ENCODE data around the gene GNLY. TPM values are rescaled to one million over a fixed set of nuclear protein-coding genes. Genes with fewer than 3 reads are reported as not detected.
"Not testable (repeated sequence)": the region's sequence is repeated elsewhere in the genome, so short reads cannot be mapped to it uniquely, and the experiment has no call there.

Gene GNLY
- total RNA-seq, 1 experiment from 2014 or later: not detected

DNA sequence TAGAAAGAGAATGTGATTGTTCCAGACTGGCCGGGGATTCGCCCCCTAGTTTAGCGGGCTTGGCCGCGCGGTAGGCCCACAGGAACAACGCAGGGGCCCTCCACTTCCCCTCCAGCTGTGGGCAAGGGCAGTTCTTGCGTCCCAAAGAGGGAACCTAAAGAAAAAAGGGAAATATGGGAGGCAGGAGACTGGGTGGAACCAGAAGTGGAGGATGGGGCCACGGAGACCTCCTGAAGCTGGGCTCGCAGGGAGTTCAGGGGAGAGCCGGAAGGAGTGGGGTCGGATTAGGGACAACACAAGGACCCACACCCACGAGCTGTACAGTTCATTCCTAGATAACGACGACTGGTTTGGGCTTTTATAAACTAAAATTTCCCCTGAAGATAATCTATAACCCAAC lies 18.2 kb downstream of the GNLY start:
- no peaks in the 10 kb centered on the region for H3K9me2 ChIP-seq (replicated peaks; ENCODE audit: insufficient read depth, low read length)
- no peaks in the 10 kb centered on the region for H4K20me1 ChIP-seq (ENCODE audit: insufficient read depth, low read depth, low read length)
- H3K4me2 ChIP-seq (ENCODE audit: low read depth, low read length, poor library complexity, severe bottlenecking): no peak overlapping the region
- H3K79me2 ChIP-seq (ENCODE audit: low read length): no peaks in the 10 kb centered on the region
- no peak overlapping the region for H3K9ac ChIP-seq (ENCODE audit: low read length)
- no peak overlapping the region for H3K27ac ChIP-seq (ENCODE audit: low read length)
- H3K27me3 ChIP-seq (ENCODE audit: low read length): no peaks in the 10 kb centered on the region
- no peaks in the 10 kb centered on the region for H3K9me3 ChIP-seq (ENCODE audit: low read length)
- no peaks in the 10 kb centered on the region for H3K4me1 ChIP-seq (ENCODE audit: low read length)
- no peak overlapping the region for H3K4me3 ChIP-seq (ENCODE audit: low read length)
- no peak for DNase-seq
- H3K36me3 ChIP-seq (ENCODE audit: insufficient read depth, low read length): no peaks in the 10 kb centered on the region
- H2AFZ ChIP-seq (ENCODE audit: low read length): no peak overlapping the region

DNA sequence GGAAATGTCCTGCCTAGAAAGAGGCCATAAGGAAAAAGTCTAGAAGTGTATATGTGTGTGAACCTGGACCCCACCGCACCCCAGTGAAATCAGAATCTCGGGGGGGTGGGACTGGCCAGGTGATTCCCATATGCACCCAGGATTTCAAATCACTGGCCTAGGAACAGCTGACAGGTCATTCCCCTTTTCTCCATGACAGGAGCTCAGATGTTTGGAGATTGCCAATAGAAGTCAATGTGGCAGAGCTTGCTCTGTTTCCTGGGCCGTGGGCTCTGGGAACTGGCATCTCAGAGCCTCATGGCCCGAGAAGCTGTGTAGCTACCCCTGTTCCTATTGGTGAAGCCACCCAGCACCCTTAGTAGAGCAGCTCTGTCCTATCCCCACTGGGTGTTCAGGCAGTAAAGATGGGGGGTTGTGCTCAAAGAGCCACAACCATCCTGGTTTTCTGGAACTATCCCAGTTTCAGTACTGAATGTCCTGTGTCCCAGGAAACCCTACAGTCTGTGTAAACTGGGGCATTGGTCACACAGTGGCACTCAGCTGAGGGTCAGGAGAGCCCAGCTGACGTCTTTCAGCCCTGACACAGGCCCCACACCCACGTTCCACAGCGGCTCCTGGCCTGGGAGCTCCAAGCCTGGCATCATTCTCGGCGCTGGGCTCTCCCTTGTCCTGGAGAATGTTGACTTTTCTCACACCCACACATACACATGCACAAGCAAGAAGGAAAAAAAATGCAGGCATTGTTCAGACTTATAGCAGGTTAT lies 18.9 kb downstream of the GNLY start:
- Histone ChIP-seq H2AFZ (ENCODE audit: low read length) (no peak overlapping the region), H3K27ac (ENCODE audit: low read length) (no peak overlapping the region), H3K9me3 (ENCODE audit: low read length) (no peaks in the 10 kb centered on the region)

DNA sequence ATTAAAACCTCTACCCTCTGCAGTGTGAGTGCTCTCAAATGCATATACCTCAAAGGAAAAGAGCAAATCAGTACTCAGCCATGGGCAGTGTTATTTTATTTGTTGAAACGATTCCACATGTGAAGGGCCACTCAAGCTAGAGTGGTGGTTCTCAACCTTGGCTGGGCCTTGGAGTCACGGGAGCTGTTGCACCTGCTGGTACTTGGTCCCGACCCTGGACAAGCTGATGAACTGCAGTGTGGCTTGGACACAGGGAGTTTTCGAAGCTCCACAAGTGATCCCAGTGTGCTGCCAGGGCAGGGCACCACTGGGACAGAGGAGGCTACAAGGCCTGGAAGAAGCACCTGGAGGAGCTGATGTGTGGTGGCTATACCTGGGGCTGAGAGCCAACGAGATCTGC lies 19.7 kb downstream of the GNLY start:
- no peak overlapping the region for H2AFZ ChIP-seq (ENCODE audit: low read length)
- H3K9me2 ChIP-seq (replicated peaks; ENCODE audit: insufficient read depth, low read length): no peaks in the 10 kb centered on the region
- H3K9ac ChIP-seq (ENCODE audit: low read length): no peak overlapping the region
- no peak overlapping the region for H3K4me2 ChIP-seq (ENCODE audit: low read depth, low read length, poor library complexity, severe bottlenecking)
- no peak overlapping the region for H3K27ac ChIP-seq (ENCODE audit: low read length)
- H3K4me3 ChIP-seq (ENCODE audit: low read length): no peak overlapping the region
- no peaks in the 10 kb centered on the region for H3K27me3 ChIP-seq (ENCODE audit: low read length)
- H3K36me3 ChIP-seq (ENCODE audit: insufficient read depth, low read length): no peaks in the 10 kb centered on the region
- H3K4me1 ChIP-seq (ENCODE audit: low read length): peaks cover 3% of the 10 kb centered on the region; the same call in 1 of the 2 replicates
- no peak for DNase-seq
- H3K79me2 ChIP-seq (ENCODE audit: low read length): no peaks in the 10 kb centered on the region
- H3K9me3 ChIP-seq (ENCODE audit: low read length): no peaks in the 10 kb centered on the region
- H4K20me1 ChIP-seq (ENCODE audit: insufficient read depth, low read depth, low read length): no peaks in the 10 kb centered on the region

More for the DNA sequence above, 18.9 kb downstream of the GNLY start:
- no peaks in the 10 kb centered on the region for H3K9me2 ChIP-seq (replicated peaks; ENCODE audit: insufficient read depth, low read length)
- peaks cover 3% of the 10 kb centered on the region; the same call in 1 of the 2 replicates for H3K4me1 ChIP-seq (ENCODE audit: low read length)
- no peaks in the 10 kb centered on the region for H3K27me3 ChIP-seq (ENCODE audit: low read length)
- H3K4me3 ChIP-seq (ENCODE audit: low read length): no peak overlapping the region
- DNase-seq: no peak
- no peaks in the 10 kb centered on the region for H4K20me1 ChIP-seq (ENCODE audit: insufficient read depth, low read depth, low read length)
- H3K4me2 ChIP-seq (ENCODE audit: low read depth, low read length, poor library complexity, severe bottlenecking): no peak overlapping the region
- no peak overlapping the region for H3K9ac ChIP-seq (ENCODE audit: low read length)
- no peaks in the 10 kb centered on the region for H3K36me3 ChIP-seq (ENCODE audit: insufficient read depth, low read length)
- no peaks in the 10 kb centered on the region for H3K79me2 ChIP-seq (ENCODE audit: low read length)

DNA sequence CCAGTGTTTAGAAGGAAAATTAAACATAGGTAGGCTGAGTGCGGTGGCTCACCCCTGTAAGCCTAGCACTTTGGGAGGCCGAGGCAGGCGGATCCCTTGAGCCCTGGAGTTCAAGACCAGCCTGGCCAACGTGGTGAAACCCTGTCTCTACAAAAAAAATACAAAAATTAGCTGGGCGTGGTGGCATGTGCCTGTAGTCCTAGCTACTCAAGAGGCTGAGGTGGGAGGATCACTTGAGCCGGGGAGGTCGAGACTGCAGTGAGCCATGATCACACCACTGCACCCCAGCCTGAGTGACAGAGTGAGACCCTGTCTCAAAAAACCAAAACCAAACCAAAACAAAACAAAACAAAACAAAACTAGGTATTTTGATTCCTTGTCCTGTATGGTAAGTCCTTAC lies 20.3 kb downstream of the GNLY start:
- H3K4me2 ChIP-seq (ENCODE audit: low read depth, low read length, poor library complexity, severe bottlenecking); H3K4me1 ChIP-seq (ENCODE audit: low read length); H4K20me1 ChIP-seq (ENCODE audit: insufficient read depth, low read depth, low read length); H3K9me3 ChIP-seq (ENCODE audit: low read length); H3K9ac ChIP-seq (ENCODE audit: low read length); H3K27me3 ChIP-seq (ENCODE audit: low read length); H3K9me2 ChIP-seq (replicated peaks; ENCODE audit: insufficient read depth, low read length); DNase-seq; H3K79me2 ChIP-seq (ENCODE audit: low read length); H3K4me3 ChIP-seq (ENCODE audit: low read length); H3K36me3 ChIP-seq (ENCODE audit: insufficient read depth, low read length); H3K27ac ChIP-seq (ENCODE audit: low read length); H2AFZ ChIP-seq (ENCODE audit: low read length): not testable (repeated sequence)

DNA sequence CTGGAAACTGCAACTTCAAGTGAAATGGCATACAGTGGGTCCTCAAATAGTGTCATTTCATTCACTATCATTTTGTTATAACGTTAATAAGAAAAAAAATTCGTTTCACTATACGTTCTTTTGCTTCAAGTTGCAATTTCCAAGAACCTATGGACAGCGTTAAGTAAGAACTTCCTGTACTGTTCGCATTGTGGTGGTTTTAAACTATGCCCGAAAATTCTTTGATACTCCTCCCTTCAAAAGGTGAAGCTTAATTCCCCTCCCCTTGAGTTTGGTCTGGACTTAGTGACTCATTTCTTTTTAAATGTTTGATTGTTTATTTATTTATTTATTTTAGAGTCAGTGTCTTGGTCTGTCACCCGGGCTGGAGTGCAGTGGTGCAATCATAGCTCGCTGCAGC lies 20.7 kb downstream of the GNLY start:
- Histone ChIP-seq H3K4me3 (ENCODE audit: low read length) (no peak overlapping the region), H3K36me3 (ENCODE audit: insufficient read depth, low read length) (no peaks in the 10 kb centered on the region), H3K4me1 (ENCODE audit: low read length) (peaks cover 3% of the 10 kb centered on the region; the same call in 1 of the 2 replicates), H3K79me2 (ENCODE audit: low read length) (no peaks in the 10 kb centered on the region), H3K9ac (ENCODE audit: low read length) (no peak overlapping the region), H4K20me1 (ENCODE audit: insufficient read depth, low read depth, low read length) (no peaks in the 10 kb centered on the region), H2AFZ (ENCODE audit: low read length) (no peak overlapping the region), H3K9me3 (ENCODE audit: low read length) (no peaks in the 10 kb centered on the region), H3K4me2 (ENCODE audit: low read depth, low read length, poor library complexity, severe bottlenecking) (no peak overlapping the region), H3K9me2 (replicated peaks; ENCODE audit: insufficient read depth, low read length) (no peaks in the 10 kb centered on the region), H3K27me3 (ENCODE audit: low read length) (no peaks in the 10 kb centered on the region), H3K27ac (ENCODE audit: low read length) (no peak overlapping the region)
- no peak for DNase-seq

DNA sequence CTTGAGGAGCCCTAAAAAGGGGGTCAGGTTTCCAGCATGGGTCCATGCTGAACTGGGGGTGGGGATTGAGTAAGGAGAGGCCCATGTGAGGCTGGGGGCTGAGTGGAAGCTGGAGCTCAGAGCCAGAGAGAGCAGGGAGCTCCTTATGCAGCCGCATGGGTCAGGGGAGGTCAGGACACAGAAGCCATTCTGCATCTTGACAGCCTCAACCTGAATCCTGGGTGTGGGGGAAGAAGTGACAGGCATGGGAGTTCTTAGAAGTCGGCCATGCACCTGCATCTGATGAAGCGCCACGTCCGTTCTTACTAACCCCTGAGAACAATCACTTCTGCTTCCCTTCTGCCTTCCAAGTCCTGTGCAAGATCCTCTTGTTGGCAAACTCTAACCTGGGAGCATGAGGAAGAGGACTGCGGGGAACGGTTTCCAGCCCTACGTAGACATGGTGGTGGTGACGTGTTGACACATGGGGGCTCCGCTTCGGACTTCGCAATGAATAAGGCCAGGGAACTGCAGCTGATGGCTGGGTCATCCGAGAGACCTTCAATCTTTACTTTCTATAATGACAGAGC lies 22.3 kb downstream of the GNLY start:
- no peak for DNase-seq
- Histone ChIP-seq H3K9me2 (replicated peaks; ENCODE audit: insufficient read depth, low read length) (no peaks in the 10 kb centered on the region), H3K4me1 (ENCODE audit: low read length) (peaks cover 3% of the 10 kb centered on the region; the same call in 1 of the 2 replicates), H4K20me1 (ENCODE audit: insufficient read depth, low read depth, low read length) (no peaks in the 10 kb centered on the region), H3K79me2 (ENCODE audit: low read length) (no peaks in the 10 kb centered on the region), H2AFZ (ENCODE audit: low read length) (no peak overlapping the region), H3K36me3 (ENCODE audit: insufficient read depth, low read length) (no peaks in the 10 kb centered on the region), H3K4me2 (ENCODE audit: low read depth, low read length, poor library complexity, severe bottlenecking) (no peak overlapping the region), H3K9me3 (ENCODE audit: low read length) (no peaks in the 10 kb centered on the region), H3K9ac (ENCODE audit: low read length) (no peak overlapping the region), H3K4me3 (ENCODE audit: low read length) (no peak overlapping the region), H3K27me3 (ENCODE audit: low read length) (no peaks in the 10 kb centered on the region), H3K27ac (ENCODE audit: low read length) (no peak overlapping the region)

DNA sequence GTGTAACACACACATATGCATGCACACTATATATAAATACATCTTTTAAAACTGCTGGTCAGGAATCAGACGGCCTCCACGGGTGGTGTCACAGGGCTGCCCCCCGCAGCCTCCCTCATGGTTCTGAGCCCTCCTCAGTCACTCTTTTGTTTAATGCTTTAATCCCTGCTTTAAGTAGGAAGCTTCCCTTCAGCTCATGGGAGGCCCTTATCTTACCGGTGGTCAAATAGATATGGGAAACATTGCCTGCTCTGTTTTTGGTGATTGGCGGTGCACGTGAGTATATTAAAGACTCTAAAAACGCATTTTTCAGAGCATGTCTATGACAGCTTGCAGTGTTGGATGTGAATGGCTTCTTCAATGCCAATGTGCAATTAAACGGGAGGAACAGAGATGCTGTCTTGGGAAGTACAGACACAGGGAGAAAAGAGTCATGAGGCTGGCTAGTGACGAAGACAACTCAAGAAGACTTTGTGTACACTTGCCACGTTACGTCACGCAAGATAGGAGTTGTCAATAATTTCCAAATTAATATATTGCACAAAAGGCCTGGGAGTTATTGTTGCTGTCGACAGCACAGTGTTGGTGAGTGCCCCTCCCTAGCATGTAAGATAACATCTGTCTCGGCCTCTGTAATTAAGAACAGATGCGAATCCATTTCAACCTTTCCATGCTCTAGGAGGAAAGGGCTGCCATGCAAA lies 23.3 kb downstream of the GNLY start:
- H3K79me2 ChIP-seq (ENCODE audit: low read length): no peaks in the 10 kb centered on the region
- no peak overlapping the region for H2AFZ ChIP-seq (ENCODE audit: low read length)
- H3K27ac ChIP-seq (ENCODE audit: low read length): no peak overlapping the region
- H3K4me3 ChIP-seq (ENCODE audit: low read length): no peak overlapping the region
- peaks cover 3% of the 10 kb centered on the region; the same call in 1 of the 2 replicates for H3K4me1 ChIP-seq (ENCODE audit: low read length)
- no peak for DNase-seq
- no peaks in the 10 kb centered on the region for H3K27me3 ChIP-seq (ENCODE audit: low read length)
- no peaks in the 10 kb centered on the region for H4K20me1 ChIP-seq (ENCODE audit: insufficient read depth, low read depth, low read length)
- H3K4me2 ChIP-seq (ENCODE audit: low read depth, low read length, poor library complexity, severe bottlenecking): no peak overlapping the region
- H3K9me3 ChIP-seq (ENCODE audit: low read length): no peaks in the 10 kb centered on the region
- H3K9me2 ChIP-seq (replicated peaks; ENCODE audit: insufficient read depth, low read length): no peaks in the 10 kb centered on the region
- H3K9ac ChIP-seq (ENCODE audit: low read length): no peak overlapping the region
- no peaks in the 10 kb centered on the region for H3K36me3 ChIP-seq (ENCODE audit: insufficient read depth, low read length)

DNA sequence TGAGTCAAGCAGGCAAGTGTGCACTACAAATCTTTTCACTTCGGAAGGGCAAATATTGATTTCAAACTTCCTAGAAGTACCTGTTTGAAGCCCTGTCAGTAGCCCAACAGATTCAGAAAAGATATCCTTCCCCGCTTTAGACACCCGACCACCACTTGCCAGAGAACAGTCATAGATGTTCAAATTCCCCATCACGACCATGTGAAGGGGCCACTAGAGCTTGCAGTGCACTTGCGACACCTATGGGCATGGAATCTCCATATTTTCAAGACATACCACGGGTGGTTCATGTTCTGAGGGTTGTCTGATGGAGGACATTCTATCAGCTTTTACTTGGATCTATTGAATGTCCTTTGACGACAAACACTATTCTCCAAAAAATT lies 23.8 kb downstream of the GNLY start:
- Histone ChIP-seq H3K4me3 (ENCODE audit: low read length) (no peak overlapping the region), H3K4me1 (ENCODE audit: low read length) (peaks cover 3% of the 10 kb centered on the region; the same call in 1 of the 2 replicates), H4K20me1 (ENCODE audit: insufficient read depth, low read depth, low read length) (no peaks in the 10 kb centered on the region), H3K4me2 (ENCODE audit: low read depth, low read length, poor library complexity, severe bottlenecking) (no peak overlapping the region), H3K79me2 (ENCODE audit: low read length) (no peaks in the 10 kb centered on the region), H3K9me2 (replicated peaks; ENCODE audit: insufficient read depth, low read length) (no peaks in the 10 kb centered on the region), H3K27me3 (ENCODE audit: low read length) (no peaks in the 10 kb centered on the region), H2AFZ (ENCODE audit: low read length) (no peak overlapping the region), H3K36me3 (ENCODE audit: insufficient read depth, low read length) (no peaks in the 10 kb centered on the region), H3K9me3 (ENCODE audit: low read length) (no peaks in the 10 kb centered on the region), H3K27ac (ENCODE audit: low read length) (no peak overlapping the region), H3K9ac (ENCODE audit: low read length) (no peak overlapping the region)
- DNase-seq: peak; percentile 78
